Ovary (tissue), 9 donors: ENCODE data around the gene MARK2. TPM values are rescaled to one million over a fixed set of nuclear protein-coding genes. Genes with fewer than 3 reads are reported as not detected.
A peak's percentile ranks its signal among the peaks of the same experiment; 100 is the strongest.

Source experiments
- DNase-seq, 5 donors: peaks; one replicate each; pipeline ENCODE4 v3.0.0-alpha.2; 2019 to 2020
- H3K27ac ChIP-seq, 2 donors: fragments of 200-600 bp; one replicate each; pipeline versions ENCODE4 v1.5.1 to v1.8.0; 2019 to 2022
- H3K27me3 ChIP-seq: fragments of 200-600 bp; one replicate; pipeline ENCODE4 v1.8.0; 2022
- H3K36me3 ChIP-seq: fragments of 200-600 bp; sonication (generic); one replicate; pipeline ENCODE4 v1.5.1; 2019
- H3K4me1 ChIP-seq: one replicate; pipeline ENCODE4 v1.8.1; 2013; ENCODE audit warnings: mild to moderate bottlenecking, moderate library complexity; ENCODE audit not compliant: insufficient read depth
- H3K4me3 ChIP-seq: fragments of 200-600 bp; sonication (generic); one replicate; pipeline ENCODE4 v1.5.1; 2017
- H3K9me3 ChIP-seq, 2 donors: fragments of 200-600 bp in 1 of 2; sonication (generic) in 1 of 2; one replicate each; pipeline versions ENCODE4 v1.5.1 to v1.8.1; 2013 to 2019; ENCODE audit warnings: mild to moderate bottlenecking in 1 of 2, moderate library complexity in 1 of 2
- CTCF ChIP-seq, 3 donors: fragments of 450-650 bp in 2 of 3; fragments of 200-600 bp in 1 of 3; IDR thresholded peaks; one replicate each; pipeline versions ENCODE4 v1.5.1 to v1.8.0; 2016 to 2022; ENCODE audit warnings: antibody characterized with exemption in 3 of 3, mild to moderate bottlenecking in 1 of 3
- EP300 ChIP-seq: sonication (generic); formaldehyde crosslinking; IDR thresholded peaks from one replicate; pipeline ENCODE4 v1.6.1; 2017; ENCODE audit warnings: antibody characterized with exemption
- POLR2A ChIP-seq: fragments of 450-650 bp; IDR thresholded peaks from one replicate; pipeline ENCODE4 v1.6.1; 2017; ENCODE audit warnings: antibody characterized with exemption, mild to moderate bottlenecking, moderate library complexity
- WGBS, 3 donors: extraction: QIAGEN DNeasy Blood & Tissue Kit in 1 of 3; methylation state at CpG; one replicate each; pipeline versions ENCODE4 v1.1.5 to v1.1.7; 2013 to 2017; 5-methylcytosine and 5-hydroxymethylcytosine counted together
- intact Hi-C, 4 donors: fragments of 100-400 bp; cut with DNase I; formaldehyde crosslinking; loops; one replicate each; pipeline versions ENCODE4 v1.11.0 to v1.15.1; 2022 to 2023
- polyA plus RNA-seq, 2 donors: library from polyadenylated mRNA; stranded (reverse); fragments of 200-250 nt in 1 of 2; fragments of 350-450 nt in 1 of 2; fragmentation: Illumina TruSeq in 1 of 2; extraction: RNeasy Lipid Tissue Mini Kit (QIAGEN cat#74804) in 1 of 2; gene quantifications; one replicate each; pipeline ENCODE4 v1.2.3, GENCODE V29; 2013 to 2014
- total RNA-seq, 7 donors: library from RNA; depleted of rRNA in 2 of 7; stranded (reverse); fragments of >200 nt in 2 of 7; fragmentation: NEBNext Ultra II Directional in 3 of 7; extraction: Animal tissue kit (Norgen Biotek cat#: 25700) in 3 of 7; gene quantifications; one replicate each; pipeline versions ENCODE4 v1.1.0 to v1.2.4, GENCODE V29; 2016 to 2023
- donor health status: DM: no; HTN: no; CAD: no; lungs with moderate emphysema.
- donor health status: DM: no; HTN: no; CAD: no.
- donor health status: Bipolar disorder and iron deficiency.
- donor health status: DM: yes; HTN: yes; CAD: no.
- donor health status: DM: no; HTN: no; CAD: no.
- donor health status: DM: yes; HTN: yes; CAD: no.

Gene MARK2
- total and polyA plus RNA-seq, 9 donors: 12.3 to 27.8 (median 25.8) TPM

GRCh38 chr11:63908631-63909401 lies 69.9 kb downstream of the MARK2 start:
- peak; percentile 60 to 82 (median 78) for DNase-seq
- TF ChIP-seq EP300: no peak
- TF ChIP-seq CTCF (IDR thresholded peaks at IDR 0.05): no peak
- TF ChIP-seq POLR2A: no peak
- WGBS, 3 donors: 36 to 51% (median 42%) methylated on average over 45 to 46 of the region's 46 CpGs
- Histone ChIP-seq H3K4me1 (peaks cover 9% of the 10 kb centered on the region), H3K27me3 (no peaks in the 10 kb centered on the region), H3K9me3 (no peaks in the 10 kb centered on the region), H3K4me3 (no peak overlapping the region), H3K36me3 (no peaks in the 10 kb centered on the region), H3K27ac (peak overlapping the region in 1 of 2 donors; percentile 34)
- intact Hi-C loops: loop anchor here in 1 of 4 donors (5.0 kb wide), 1 partner anchor 37 kb away; no protein-coding TSS in a partner anchor

GRCh38 chr11:63909591-63910506 lies 70.9 kb downstream of the MARK2 start:
- H3K36me3 ChIP-seq: no peaks in the 10 kb centered on the region
- intact Hi-C loops: loop anchor here in 1 of 4 donors (5.0 kb wide), 1 partner anchor 38 kb away; no protein-coding TSS in a partner anchor
- H3K4me1 ChIP-seq: peaks cover 9% of the 10 kb centered on the region
- TF ChIP-seq CTCF (IDR thresholded peaks at IDR 0.05): no peak
- TF ChIP-seq EP300: no peak
- TF ChIP-seq POLR2A: no peak
- no peaks in the 10 kb centered on the region for H3K27me3 ChIP-seq
- WGBS, 3 donors: 60 to 73% (median 65%) methylated on average over 24 of the region's 24 CpGs
- no peak for DNase-seq
- H3K9me3 ChIP-seq: no peaks in the 10 kb centered on the region
- peak overlapping the region; percentile 20 to 34 for H3K27ac ChIP-seq
- no peak overlapping the region for H3K4me3 ChIP-seq

GRCh38 chr11:63910675-63911074 lies 71.8 kb downstream of the MARK2 start:
- no peak for DNase-seq
- no peaks in the 10 kb centered on the region for H3K9me3 ChIP-seq
- H3K4me1 ChIP-seq: peaks cover 9% of the 10 kb centered on the region
- no peak overlapping the region for H3K27ac ChIP-seq
- no peaks in the 10 kb centered on the region for H3K27me3 ChIP-seq
- 60 to 68% (median 65%) methylated on average over 9 of the region's 9 CpGs for WGBS, 3 donors
- no peak for TF ChIP-seq POLR2A
- TF ChIP-seq CTCF (IDR thresholded peaks at IDR 0.05): no peak
- TF ChIP-seq EP300: no peak
- intact Hi-C loops: no loop called here
- H3K4me3 ChIP-seq: no peak overlapping the region
- no peaks in the 10 kb centered on the region for H3K36me3 ChIP-seq

- intact Hi-C loops: no loop called here
- no peak overlapping the region for H3K4me3 ChIP-seq
- H3K27me3 ChIP-seq: no peaks in the 10 kb centered on the region
- TF ChIP-seq EP300 (no peak), POLR2A (no peak), CTCF (IDR thresholded peaks at IDR 0.05) (no peak)
- no peaks in the 10 kb centered on the region for H3K9me3 ChIP-seq
- WGBS, 3 donors: 80 to 93% (median 83%) methylated on average over 8 of the region's 8 CpGs
- DNase-seq: no peak
- no peak overlapping the region for H3K27ac ChIP-seq
- H3K4me1 ChIP-seq: peaks cover 10% of the 10 kb centered on the region
- no peaks in the 10 kb centered on the region for H3K36me3 ChIP-seq
Measured at GRCh38 chr11:63911440-63911839, 72.5 kb downstream of the MARK2 start.
